AG10803 (cell line): ENCODE data around the gene XIRP2.
A peak's percentile ranks its signal among the peaks of the same experiment; 100 is the strongest.

Experiments used
- DNase-seq: peaks from one replicate; pipeline ENCODE4 v3.0.0; 2010; ENCODE audit warnings: low read depth
- H3K4me3 ChIP-seq: 2 replicates; pipeline ENCODE4 v1.5.1; 2011; ENCODE audit warnings: mild to moderate bottlenecking, low read length, control low read depth
- TF ChIP-seq, protein P1 (sequence below): conservative IDR thresholded peaks from 2 replicates; pipeline ENCODE4 v1.5.1; 2011; ENCODE audit warnings: mild to moderate bottlenecking, low read length, control low read depth, inconsistent platforms

XIRP2 gene

DNA sequence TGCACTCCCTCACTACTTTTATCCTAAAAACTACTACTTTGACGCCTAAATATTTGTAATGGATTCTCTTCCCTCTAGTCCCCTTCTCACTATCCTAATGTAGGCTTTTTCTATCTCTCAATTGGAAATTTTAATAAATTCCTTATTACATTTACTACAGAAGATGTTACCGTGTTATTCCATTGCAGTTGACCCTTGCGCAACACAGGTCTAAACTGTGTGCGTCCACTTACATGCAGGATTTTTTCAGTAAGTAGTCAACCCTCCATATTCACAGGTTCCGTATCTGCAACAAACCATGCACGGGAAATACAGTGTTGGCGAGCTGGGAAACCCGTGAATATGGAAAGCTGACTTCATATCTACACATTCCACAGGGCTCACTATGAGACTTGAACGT lies 239.8 kb downstream of the XIRP2 start:
- TF ChIP-seq, protein P1, sequence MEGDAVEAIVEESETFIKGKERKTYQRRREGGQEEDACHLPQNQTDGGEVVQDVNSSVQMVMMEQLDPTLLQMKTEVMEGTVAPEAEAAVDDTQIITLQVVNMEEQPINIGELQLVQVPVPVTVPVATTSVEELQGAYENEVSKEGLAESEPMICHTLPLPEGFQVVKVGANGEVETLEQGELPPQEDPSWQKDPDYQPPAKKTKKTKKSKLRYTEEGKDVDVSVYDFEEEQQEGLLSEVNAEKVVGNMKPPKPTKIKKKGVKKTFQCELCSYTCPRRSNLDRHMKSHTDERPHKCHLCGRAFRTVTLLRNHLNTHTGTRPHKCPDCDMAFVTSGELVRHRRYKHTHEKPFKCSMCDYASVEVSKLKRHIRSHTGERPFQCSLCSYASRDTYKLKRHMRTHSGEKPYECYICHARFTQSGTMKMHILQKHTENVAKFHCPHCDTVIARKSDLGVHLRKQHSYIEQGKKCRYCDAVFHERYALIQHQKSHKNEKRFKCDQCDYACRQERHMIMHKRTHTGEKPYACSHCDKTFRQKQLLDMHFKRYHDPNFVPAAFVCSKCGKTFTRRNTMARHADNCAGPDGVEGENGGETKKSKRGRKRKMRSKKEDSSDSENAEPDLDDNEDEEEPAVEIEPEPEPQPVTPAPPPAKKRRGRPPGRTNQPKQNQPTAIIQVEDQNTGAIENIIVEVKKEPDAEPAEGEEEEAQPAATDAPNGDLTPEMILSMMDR, result no peak
- no peak overlapping the region for H3K4me3 ChIP-seq
- no peak for DNase-seq

DNA sequence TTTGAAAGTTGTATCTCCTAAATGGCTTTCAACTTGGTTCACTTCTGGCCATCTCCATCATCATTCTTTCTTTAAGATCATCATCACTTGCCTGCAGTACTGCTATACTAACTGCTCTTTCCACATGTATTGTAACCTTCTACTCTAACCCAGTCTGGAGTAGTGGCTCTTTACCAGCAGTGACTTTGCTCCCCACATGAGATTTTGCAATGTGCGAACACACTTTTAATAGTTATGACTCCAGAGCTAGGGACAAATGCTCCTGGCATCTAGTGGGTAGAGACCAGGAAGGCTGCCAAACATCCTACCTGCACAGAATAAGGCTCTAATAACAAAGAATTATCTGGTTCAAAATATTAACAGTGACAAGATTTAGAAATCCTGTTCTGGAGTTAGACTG lies 243.8 kb downstream of the XIRP2 start:
- TF ChIP-seq, protein P1, result no peak
- no peak overlapping the region for H3K4me3 ChIP-seq
- no peak for DNase-seq

DNA sequence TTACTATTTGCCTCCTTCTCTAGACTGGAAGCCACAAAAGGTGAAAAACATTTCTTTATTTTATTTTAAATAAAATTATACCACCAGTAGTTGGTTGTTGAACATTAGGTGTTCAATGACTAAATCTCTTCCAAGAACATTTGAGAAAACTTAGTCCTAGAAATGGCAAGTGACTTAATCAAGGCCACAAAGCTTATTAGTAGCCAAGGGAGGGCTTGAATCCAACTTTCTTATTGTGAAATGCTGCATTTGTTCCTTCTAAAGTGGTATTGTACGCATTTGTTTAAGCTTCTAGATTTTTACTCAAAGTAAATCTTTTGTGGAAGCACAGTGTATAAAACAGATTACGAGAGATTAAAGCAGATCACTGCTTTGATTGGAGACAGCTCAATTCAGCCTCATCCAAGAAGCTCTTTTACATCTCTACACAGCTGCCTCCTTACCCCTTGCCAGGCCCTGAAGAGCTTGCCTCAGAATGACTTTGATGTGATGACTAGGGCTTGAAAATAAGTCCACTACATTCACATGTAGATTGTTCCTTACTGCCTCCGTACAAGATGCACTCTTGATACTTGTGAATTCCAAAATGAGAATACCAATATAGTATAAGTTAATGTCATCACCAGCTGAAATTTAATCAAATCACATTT lies 244.8 kb downstream of the XIRP2 start:
- H3K4me3 ChIP-seq, result no peak overlapping the region
- TF ChIP-seq, protein P1, result no peak
- no peak for DNase-seq

DNA sequence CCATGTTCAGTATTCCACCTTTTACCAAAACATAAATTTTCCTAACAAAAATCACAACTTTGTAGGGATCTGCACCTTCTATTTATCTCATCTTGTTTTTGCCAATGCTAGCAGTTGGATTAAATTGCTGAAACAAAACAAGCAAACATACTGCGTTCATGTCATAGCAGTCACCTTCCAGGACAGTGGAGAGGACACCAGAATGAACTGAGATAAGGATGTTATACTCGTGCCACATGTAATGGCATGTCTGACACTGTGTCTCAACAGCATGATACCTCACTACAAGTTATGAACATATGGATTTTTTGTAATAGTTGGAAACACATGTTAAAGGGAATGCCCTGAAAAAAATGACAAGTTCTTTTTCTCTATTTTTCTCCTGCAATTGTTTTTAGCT lies 245.3 kb downstream of the XIRP2 start:
- TF ChIP-seq, protein P1, result no peak
- DNase-seq, result no peak
- no peak overlapping the region for H3K4me3 ChIP-seq

DNA sequence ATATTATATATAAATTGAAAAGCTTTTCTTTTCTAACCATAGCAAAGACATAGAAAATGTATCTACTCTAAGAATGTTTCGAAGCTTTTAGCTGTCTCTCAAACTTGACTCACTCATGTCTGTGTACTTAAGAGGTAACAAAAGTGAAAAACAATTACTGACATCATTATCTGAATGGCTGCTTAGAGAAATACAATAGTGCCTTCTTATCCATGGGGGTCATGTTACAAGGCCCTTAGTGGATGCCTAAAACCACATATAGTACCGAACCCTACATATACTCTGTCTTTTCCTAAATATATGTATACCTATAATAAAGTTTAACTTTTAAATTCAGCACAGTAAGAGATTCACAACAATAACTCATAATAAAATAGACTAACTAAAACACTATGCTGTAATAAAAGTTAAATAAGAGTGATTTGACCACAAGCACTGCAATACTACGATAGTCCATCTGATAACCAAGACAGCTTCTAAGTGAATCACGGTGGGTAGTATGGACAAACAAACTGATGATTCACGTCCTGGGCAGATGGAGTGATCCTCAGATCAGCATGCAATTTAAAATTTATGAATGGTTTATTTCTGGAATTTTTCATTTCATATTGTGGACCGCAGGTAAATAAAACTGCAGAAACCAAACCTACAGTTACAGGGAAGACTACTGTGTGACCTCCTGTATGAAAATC lies 246.2 kb downstream of the XIRP2 start:
- no peak overlapping the region for H3K4me3 ChIP-seq
- TF ChIP-seq, protein P1, result no peak
- peak; percentile 56 for DNase-seq

DNA sequence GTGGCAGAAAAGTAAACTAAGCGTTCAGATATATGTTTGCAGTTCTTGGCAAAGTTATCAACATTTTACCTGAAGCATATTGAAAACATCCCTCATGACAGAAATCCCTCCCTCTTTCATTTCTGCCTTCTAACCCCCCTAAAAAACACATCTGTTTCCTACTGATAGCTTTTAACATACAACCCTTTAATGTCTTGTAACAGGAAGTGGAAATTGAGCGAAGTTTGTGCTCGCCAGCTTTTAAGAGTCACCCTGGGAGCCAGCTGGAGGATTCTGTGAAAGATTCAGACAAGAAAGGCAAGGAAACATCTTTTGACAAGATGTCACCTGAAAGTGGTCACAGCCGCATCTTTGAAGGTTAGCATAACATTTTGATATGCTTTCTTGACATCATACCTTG lies 247.4 kb downstream of the XIRP2 start:
- H3K4me3 ChIP-seq, result no peak overlapping the region
- TF ChIP-seq, protein P1, result no peak
- DNase-seq, result no peak
